Muscle of arm (tissue), 12 donors: ENCODE measurements around the gene TRIP13. TPM values are rescaled to one million over a fixed set of nuclear protein-coding genes. Genes with fewer than 3 reads are reported as not detected.
"Not testable (repeated sequence)": the region's sequence is repeated elsewhere in the genome, so short reads cannot be mapped to it uniquely, and the experiment has no call there.

Experiments used
- DNase-seq: peaks from one replicate; pipeline ENCODE4 v3.0.0-alpha.2; 2013
- polyA plus RNA-seq, 12 donors: library from polyadenylated mRNA; unstranded; fragments of 120-200 nt; gene quantifications; one replicate each; pipeline ENCODE4 v1.2.1, GENCODE V29; 2013; ENCODE audit not compliant: insufficient read length in 12 of 12

Gene TRIP13
- polyA plus RNA-seq, 12 donors = 6.0 to 19.7 (median 9.8) TPM; not detected in 1

- not testable (repeated sequence) for DNase-seq
These were observed 41.8 kb downstream of the TRIP13 start for GRCh38 chr5:934381-934967.

GRCh38 chr5:935510-936084 is 42.9 kb downstream of the TRIP13 start:
- no peak for DNase-seq

- DNase-seq = no peak
These were observed 43.8 kb downstream of the TRIP13 start for GRCh38 chr5:936149-937144.

- DNase-seq = no peak
These were observed 44.7 kb downstream of the TRIP13 start for GRCh38 chr5:937151-937924.

GRCh38 chr5:939368-939767 is 46.7 kb downstream of the TRIP13 start:
- no peak for DNase-seq

- not testable (repeated sequence) for DNase-seq
These were observed 48.1 kb downstream of the TRIP13 start for GRCh38 chr5:940741-941140.

- DNase-seq = no peak
These were observed 50.7 kb downstream of the TRIP13 start for GRCh38 chr5:943201-943917.

- no peak for DNase-seq
These were observed 51.4 kb downstream of the TRIP13 start for GRCh38 chr5:943918-944620.

GRCh38 chr5:944621-944927 is 51.9 kb downstream of the TRIP13 start:
- DNase-seq = no peak

GRCh38 chr5:944992-945685 is 52.5 kb downstream of the TRIP13 start:
- DNase-seq = no peak

GRCh38 chr5:945691-946551 is 53.2 kb downstream of the TRIP13 start:
- DNase-seq = no peak

- DNase-seq = no peak
These were observed 54.3 kb downstream of the TRIP13 start for GRCh38 chr5:946720-947625.

GRCh38 chr5:947626-948471 is 55.2 kb downstream of the TRIP13 start:
- DNase-seq = no peak

GRCh38 chr5:948472-949274 is 56.0 kb downstream of the TRIP13 start:
- no peak for DNase-seq

GRCh38 chr5:949275-949543 is 56.5 kb downstream of the TRIP13 start:
- DNase-seq = no peak

- DNase-seq = no peak
These were observed 57.3 kb downstream of the TRIP13 start for GRCh38 chr5:949815-950560.
